Astrocyte (in vitro differentiated cells and primary cell): Measurements from ENCODE around the gene WASHC1.
"Not testable (repeated sequence)": the region's sequence is repeated elsewhere in the genome, so short reads cannot be mapped to it uniquely, and the experiment has no call there.

ENCODE experiments used
- EZH2 ChIP-seq: IDR thresholded peaks from 2 replicates; pipeline ENCODE4 v1.6.1; 2012; ENCODE audit warnings: mild to moderate bottlenecking, low read length, inconsistent platforms; ENCODE audit not compliant: insufficient read depth
- TF ChIP-seq, protein P1 (sequence below): IDR thresholded peaks from 2 replicates; pipeline ENCODE4 v1.5.1; 2011; ENCODE audit warnings: low read depth, mild to moderate bottlenecking, inconsistent platforms, low read length, moderate library complexity; ENCODE audit not compliant: insufficient read depth

GRCh38 chr9:41261-41676 lies 12.0 kb upstream of the WASHC1 start:
- TF ChIP-seq, protein P1, sequence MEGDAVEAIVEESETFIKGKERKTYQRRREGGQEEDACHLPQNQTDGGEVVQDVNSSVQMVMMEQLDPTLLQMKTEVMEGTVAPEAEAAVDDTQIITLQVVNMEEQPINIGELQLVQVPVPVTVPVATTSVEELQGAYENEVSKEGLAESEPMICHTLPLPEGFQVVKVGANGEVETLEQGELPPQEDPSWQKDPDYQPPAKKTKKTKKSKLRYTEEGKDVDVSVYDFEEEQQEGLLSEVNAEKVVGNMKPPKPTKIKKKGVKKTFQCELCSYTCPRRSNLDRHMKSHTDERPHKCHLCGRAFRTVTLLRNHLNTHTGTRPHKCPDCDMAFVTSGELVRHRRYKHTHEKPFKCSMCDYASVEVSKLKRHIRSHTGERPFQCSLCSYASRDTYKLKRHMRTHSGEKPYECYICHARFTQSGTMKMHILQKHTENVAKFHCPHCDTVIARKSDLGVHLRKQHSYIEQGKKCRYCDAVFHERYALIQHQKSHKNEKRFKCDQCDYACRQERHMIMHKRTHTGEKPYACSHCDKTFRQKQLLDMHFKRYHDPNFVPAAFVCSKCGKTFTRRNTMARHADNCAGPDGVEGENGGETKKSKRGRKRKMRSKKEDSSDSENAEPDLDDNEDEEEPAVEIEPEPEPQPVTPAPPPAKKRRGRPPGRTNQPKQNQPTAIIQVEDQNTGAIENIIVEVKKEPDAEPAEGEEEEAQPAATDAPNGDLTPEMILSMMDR = not testable (repeated sequence)
- TF ChIP-seq EZH2 = not testable (repeated sequence)
